ENCODE measurements around the gene TRIM45. TPM values are rescaled to one million over a fixed set of nuclear protein-coding genes. Genes with fewer than 3 reads are reported as not detected.

The TRIM45 gene
- total and polyA plus RNA-seq, 2 experiments from 2014 or later = 4.1 to 4.3 TPM

GRCh38 chr1:117146575-117147340 lies 25.2 kb upstream of the TRIM45 start:
- TF ChIP-seq CTCF (IDR thresholded peaks at IDR 0.05; ENCODE audit: poor library complexity) = no peak
- TF ChIP-seq EZH2phosphoT487 (IDR thresholded peaks at IDR 0.05; ENCODE audit: low read depth, severe bottlenecking, unreplicated experiment) = no peak
- no peak for TF ChIP-seq EZH2 (IDR thresholded peaks at IDR 0.05; ENCODE audit: borderline replicate concordance)
- WGBS (ENCODE audit: low lambda C conversion rate, missing lambda C conversion rate) = 74% methylated on average over 8 of the region's 8 CpGs

GRCh38 chr1:117146072-117146471 lies 24.5 kb upstream of the TRIM45 start:
- no peaks in the 10 kb centered on the region for H3K79me2 ChIP-seq
- DNase-seq (ENCODE audit: low spot score) = no peak
- H3K4me3 ChIP-seq = no peak overlapping the region
- H3K27ac ChIP-seq = peak overlapping the region; percentile 38
- H3K27me3 ChIP-seq = no peaks in the 10 kb centered on the region
- no peaks in the 10 kb centered on the region for H3K9me3 ChIP-seq (ENCODE audit: low read depth)
- H3K36me3 ChIP-seq (replicated peaks; ENCODE audit: insufficient read depth, low read depth) = no peaks in the 10 kb centered on the region
- WGBS (ENCODE audit: low lambda C conversion rate, missing lambda C conversion rate) = 95% methylated on average over 2 of the region's 2 CpGs
- no peak overlapping the region for H2AFZ ChIP-seq
- peaks cover 23% of the 10 kb centered on the region for H3K4me1 ChIP-seq (ENCODE audit: insufficient read depth)
- no peaks in the 10 kb centered on the region for H3K9me2 ChIP-seq (replicated peaks; ENCODE audit: insufficient read depth)
- no peak for TF ChIP-seq EZH2phosphoT487 (IDR thresholded peaks at IDR 0.05; ENCODE audit: low read depth, severe bottlenecking, unreplicated experiment)
- H3K4me2 ChIP-seq = no peak overlapping the region
- H4K20me1 ChIP-seq (ENCODE audit: insufficient read depth, poor library complexity, severe bottlenecking) = no peaks in the 10 kb centered on the region

More at GRCh38 chr1:117146575-117147340, 25.2 kb upstream of the TRIM45 start:
- no peak overlapping the region for H2AFZ ChIP-seq
- H4K20me1 ChIP-seq (ENCODE audit: insufficient read depth, poor library complexity, severe bottlenecking) = no peaks in the 10 kb centered on the region
- no peaks in the 10 kb centered on the region for H3K79me2 ChIP-seq
- H3K27me3 ChIP-seq = no peaks in the 10 kb centered on the region
- no peaks in the 10 kb centered on the region for H3K9me2 ChIP-seq (replicated peaks; ENCODE audit: insufficient read depth)
- peak overlapping the region; percentile 38 for H3K27ac ChIP-seq
- peaks cover 23% of the 10 kb centered on the region for H3K4me1 ChIP-seq (ENCODE audit: insufficient read depth)
- no peaks in the 10 kb centered on the region for H3K9me3 ChIP-seq (ENCODE audit: low read depth)
- DNase-seq (ENCODE audit: low spot score) = peak; percentile 54
- no peaks in the 10 kb centered on the region for H3K36me3 ChIP-seq (replicated peaks; ENCODE audit: insufficient read depth, low read depth)
- no peak overlapping the region for H3K4me2 ChIP-seq
- H3K4me3 ChIP-seq = no peak overlapping the region

GRCh38 chr1:117143871-117144270 lies 22.3 kb upstream of the TRIM45 start:
- DNase-seq (ENCODE audit: low spot score) = no peak
- TF ChIP-seq EZH2phosphoT487 (IDR thresholded peaks at IDR 0.05; ENCODE audit: low read depth, severe bottlenecking, unreplicated experiment) = no peak
- TF ChIP-seq EZH2 (IDR thresholded peaks at IDR 0.05; ENCODE audit: borderline replicate concordance) = no peak
- no peak for TF ChIP-seq CTCF (IDR thresholded peaks at IDR 0.05; ENCODE audit: poor library complexity)
- H3K27ac ChIP-seq = no peak overlapping the region
- no peaks in the 10 kb centered on the region for H3K79me2 ChIP-seq
- no peak overlapping the region for H3K4me2 ChIP-seq
- H2AFZ ChIP-seq = no peak overlapping the region
- H3K36me3 ChIP-seq (replicated peaks; ENCODE audit: insufficient read depth, low read depth) = no peaks in the 10 kb centered on the region
- H3K9me3 ChIP-seq (ENCODE audit: low read depth) = no peaks in the 10 kb centered on the region
- H3K27me3 ChIP-seq = no peaks in the 10 kb centered on the region
- no peaks in the 10 kb centered on the region for H3K9me2 ChIP-seq (replicated peaks; ENCODE audit: insufficient read depth)
- no peaks in the 10 kb centered on the region for H4K20me1 ChIP-seq (ENCODE audit: insufficient read depth, poor library complexity, severe bottlenecking)
- WGBS (ENCODE audit: low lambda C conversion rate, missing lambda C conversion rate) = 75% methylated on average over 3 of the region's 3 CpGs
- no peak overlapping the region for H3K4me3 ChIP-seq
- peaks cover 23% of the 10 kb centered on the region for H3K4me1 ChIP-seq (ENCODE audit: insufficient read depth)

- no peak for TF ChIP-seq CTCF (IDR thresholded peaks at IDR 0.05; ENCODE audit: poor library complexity)
- TF ChIP-seq EZH2 (IDR thresholded peaks at IDR 0.05; ENCODE audit: borderline replicate concordance) = no peak
- no peak for TF ChIP-seq EZH2phosphoT487 (IDR thresholded peaks at IDR 0.05; ENCODE audit: low read depth, severe bottlenecking, unreplicated experiment)
- H2AFZ ChIP-seq = no peak overlapping the region
- no peak for DNase-seq (ENCODE audit: low spot score)
These were observed 21.6 kb upstream of the TRIM45 start for GRCh38 chr1:117143172-117143571.

More at GRCh38 chr1:117143172-117143571, 21.6 kb upstream of the TRIM45 start:
- no peak overlapping the region for H3K27ac ChIP-seq
- no peaks in the 10 kb centered on the region for H3K27me3 ChIP-seq
- peaks cover 16% of the 10 kb centered on the region for H3K4me1 ChIP-seq (ENCODE audit: insufficient read depth)
- no peak overlapping the region for H3K4me3 ChIP-seq
- no peaks in the 10 kb centered on the region for H3K9me2 ChIP-seq (replicated peaks; ENCODE audit: insufficient read depth)
- H3K9me3 ChIP-seq (ENCODE audit: low read depth) = no peaks in the 10 kb centered on the region
- H3K4me2 ChIP-seq = no peak overlapping the region
- H3K36me3 ChIP-seq (replicated peaks; ENCODE audit: insufficient read depth, low read depth) = no peaks in the 10 kb centered on the region
- no peaks in the 10 kb centered on the region for H3K79me2 ChIP-seq
- no peaks in the 10 kb centered on the region for H4K20me1 ChIP-seq (ENCODE audit: insufficient read depth, poor library complexity, severe bottlenecking)
